ENCODE data around the gene TM4SF20. TPM values are rescaled to one million over a fixed set of nuclear protein-coding genes. Genes with fewer than 3 reads are reported as not detected.
A peak's percentile ranks its signal among the peaks of the same experiment; 100 is the strongest.

TM4SF20 gene
- total RNA-seq, result not detected in 2 replicates

GRCh38 chr2:227379095-227379494 is at the start of gene TM4SF20:
TM4SF20 (minus strand) TSS chr2:227379306; CDS start chr2:227379268, 38 bp downstream.
- no peak for DNase-seq (ENCODE audit: low read depth, low spot score)

GRCh38 chr2:227428731-227429285 is 49.7 kb upstream of the TM4SF20 start:
- DNase-seq (ENCODE audit: low read depth, low spot score), result no peak

GRCh38 chr2:227423656-227424499 is 44.8 kb upstream of the TM4SF20 start:
- DNase-seq (ENCODE audit: low read depth, low spot score), result no peak

GRCh38 chr2:227420087-227421052 is 41.3 kb upstream of the TM4SF20 start:
- DNase-seq (ENCODE audit: low read depth, low spot score), result no peak

GRCh38 chr2:227416701-227417100 is 37.6 kb upstream of the TM4SF20 start:
- no peak for DNase-seq (ENCODE audit: low read depth, low spot score)

GRCh38 chr2:227415538-227416424 is 36.7 kb upstream of the TM4SF20 start:
- peak; percentile 53 for DNase-seq (ENCODE audit: low read depth, low spot score)

GRCh38 chr2:227414846-227415245 is 35.7 kb upstream of the TM4SF20 start:
- no peak for DNase-seq (ENCODE audit: low read depth, low spot score)

- DNase-seq (ENCODE audit: low read depth, low spot score), result no peak
These were observed 34.3 kb upstream of the TM4SF20 start for GRCh38 chr2:227413371-227413770.

GRCh38 chr2:227412877-227413276 is 33.8 kb upstream of the TM4SF20 start:
- DNase-seq (ENCODE audit: low read depth, low spot score), result no peak

GRCh38 chr2:227411990-227412350 is 32.9 kb upstream of the TM4SF20 start:
- DNase-seq (ENCODE audit: low read depth, low spot score), result no peak

- no peak for DNase-seq (ENCODE audit: low read depth, low spot score)
These were observed 32.3 kb upstream of the TM4SF20 start for GRCh38 chr2:227411320-227411989.

- DNase-seq (ENCODE audit: low read depth, low spot score), result no peak
These were observed 31.1 kb upstream of the TM4SF20 start for GRCh38 chr2:227410191-227410590.

GRCh38 chr2:227407591-227408151 is 28.6 kb upstream of the TM4SF20 start:
- DNase-seq (ENCODE audit: low read depth, low spot score), result no peak

- DNase-seq (ENCODE audit: low read depth, low spot score), result peak; percentile 91
These were observed 27.3 kb upstream of the TM4SF20 start for GRCh38 chr2:227406177-227407031.

GRCh38 chr2:227404585-227405271 is 25.6 kb upstream of the TM4SF20 start:
- no peak for DNase-seq (ENCODE audit: low read depth, low spot score)

GRCh38 chr2:227402959-227403358 is 23.9 kb upstream of the TM4SF20 start:
- no peak for DNase-seq (ENCODE audit: low read depth, low spot score)

- DNase-seq (ENCODE audit: low read depth, low spot score), result no peak
These were observed 23.2 kb upstream of the TM4SF20 start for GRCh38 chr2:227402321-227402720.

- DNase-seq (ENCODE audit: low read depth, low spot score), result no peak
These were observed 22.4 kb upstream of the TM4SF20 start for GRCh38 chr2:227401550-227401949.
